Fibroblast of villous mesenchyme (primary cell): ENCODE data around the gene FHOD3. TPM values are rescaled to one million over a fixed set of nuclear protein-coding genes. Genes with fewer than 3 reads are reported as not detected.

Experiments
- DNase-seq: peaks from one replicate; pipeline ENCODE4 v3.0.0-alpha.2; 2010; ENCODE audit warnings: low read depth
- H3K4me3 ChIP-seq: 2 replicates; pipeline ENCODE4 v1.5.1; 2011; ENCODE audit warnings: low read depth, mild to moderate bottlenecking, low read length
- total RNA-seq: library from RNA; depleted of rRNA; stranded (reverse); fragments of >200 nt; gene quantifications from 2 replicates; pipeline ENCODE4 v1.2.3, GENCODE V29; 2012
- TF ChIP-seq, protein P1 (sequence below): IDR thresholded peaks from 2 replicates; pipeline ENCODE4 v1.5.1; 2012; ENCODE audit warnings: low read depth, mild to moderate bottlenecking, low read length; ENCODE audit not compliant: insufficient read depth

Gene FHOD3
- total RNA-seq, 1 donor: 5.2 TPM

DNA sequence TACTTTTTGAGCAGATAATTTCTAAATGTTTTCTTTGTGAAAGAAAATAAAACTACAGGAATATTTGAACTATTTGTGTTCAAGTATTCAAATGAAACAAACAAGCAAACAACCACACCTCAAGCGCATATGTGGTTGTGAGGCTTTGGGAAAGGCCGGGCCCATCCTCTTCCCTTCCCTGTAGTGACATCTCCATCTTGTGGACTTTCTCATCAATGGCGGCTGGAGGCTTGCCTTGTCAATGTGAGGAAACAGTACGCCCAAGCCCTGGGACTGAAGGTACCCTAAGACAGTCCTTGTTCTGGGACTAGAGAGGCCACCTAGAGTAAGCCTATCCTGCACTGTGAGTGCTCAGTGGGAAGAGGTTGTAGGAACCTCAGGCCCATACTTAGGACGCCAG lies 364.5 kb downstream of the FHOD3 start:
- DNase-seq: peak; percentile 26
- H3K4me3 ChIP-seq: no peak overlapping the region
- TF ChIP-seq, protein P1, sequence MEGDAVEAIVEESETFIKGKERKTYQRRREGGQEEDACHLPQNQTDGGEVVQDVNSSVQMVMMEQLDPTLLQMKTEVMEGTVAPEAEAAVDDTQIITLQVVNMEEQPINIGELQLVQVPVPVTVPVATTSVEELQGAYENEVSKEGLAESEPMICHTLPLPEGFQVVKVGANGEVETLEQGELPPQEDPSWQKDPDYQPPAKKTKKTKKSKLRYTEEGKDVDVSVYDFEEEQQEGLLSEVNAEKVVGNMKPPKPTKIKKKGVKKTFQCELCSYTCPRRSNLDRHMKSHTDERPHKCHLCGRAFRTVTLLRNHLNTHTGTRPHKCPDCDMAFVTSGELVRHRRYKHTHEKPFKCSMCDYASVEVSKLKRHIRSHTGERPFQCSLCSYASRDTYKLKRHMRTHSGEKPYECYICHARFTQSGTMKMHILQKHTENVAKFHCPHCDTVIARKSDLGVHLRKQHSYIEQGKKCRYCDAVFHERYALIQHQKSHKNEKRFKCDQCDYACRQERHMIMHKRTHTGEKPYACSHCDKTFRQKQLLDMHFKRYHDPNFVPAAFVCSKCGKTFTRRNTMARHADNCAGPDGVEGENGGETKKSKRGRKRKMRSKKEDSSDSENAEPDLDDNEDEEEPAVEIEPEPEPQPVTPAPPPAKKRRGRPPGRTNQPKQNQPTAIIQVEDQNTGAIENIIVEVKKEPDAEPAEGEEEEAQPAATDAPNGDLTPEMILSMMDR: peak; percentile 42

DNA sequence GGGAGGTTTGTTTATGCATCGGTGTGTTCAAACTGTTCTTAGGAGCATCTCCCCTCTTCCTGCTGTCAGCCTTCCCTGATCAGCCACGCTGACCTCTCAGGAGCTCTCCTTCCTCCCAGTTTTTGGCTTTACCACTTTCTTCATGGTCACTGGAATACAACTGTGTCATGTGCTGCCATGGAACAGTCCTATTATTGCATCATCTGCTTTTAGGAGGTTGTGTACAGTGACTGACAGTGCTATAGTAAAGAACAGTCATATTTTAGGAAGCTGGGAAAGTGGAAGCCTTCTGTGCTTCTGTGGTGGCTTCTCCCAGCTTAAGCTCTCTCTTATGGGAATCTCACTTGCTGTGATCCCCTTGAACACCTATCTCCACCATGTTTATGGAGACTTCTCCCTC lies 365.8 kb downstream of the FHOD3 start:
- peak; percentile 3 for DNase-seq
- H3K4me3 ChIP-seq: no peak overlapping the region
- TF ChIP-seq, protein P1: no peak

DNA sequence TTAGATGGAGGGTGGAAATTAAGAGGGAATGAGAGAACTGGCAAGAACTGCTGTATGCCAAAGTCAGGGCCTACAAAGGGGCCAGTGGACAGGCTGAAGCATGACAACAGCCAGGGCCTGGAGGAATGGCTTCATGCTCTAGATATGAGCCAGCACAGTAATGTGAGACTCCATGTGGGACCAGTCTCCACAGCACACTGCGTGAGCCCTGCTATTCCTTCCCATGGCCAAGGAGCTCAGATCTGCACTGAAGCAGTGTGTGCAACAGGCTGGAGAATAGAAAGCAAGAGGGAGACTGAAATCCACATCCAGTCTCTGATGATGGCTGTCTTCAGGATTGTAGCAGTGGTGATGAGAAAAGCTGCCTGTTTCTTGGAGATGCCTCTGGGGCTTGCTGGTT lies 368.4 kb downstream of the FHOD3 start:
- TF ChIP-seq, protein P1: no peak
- DNase-seq: no peak
- H3K4me3 ChIP-seq: no peak overlapping the region

DNA sequence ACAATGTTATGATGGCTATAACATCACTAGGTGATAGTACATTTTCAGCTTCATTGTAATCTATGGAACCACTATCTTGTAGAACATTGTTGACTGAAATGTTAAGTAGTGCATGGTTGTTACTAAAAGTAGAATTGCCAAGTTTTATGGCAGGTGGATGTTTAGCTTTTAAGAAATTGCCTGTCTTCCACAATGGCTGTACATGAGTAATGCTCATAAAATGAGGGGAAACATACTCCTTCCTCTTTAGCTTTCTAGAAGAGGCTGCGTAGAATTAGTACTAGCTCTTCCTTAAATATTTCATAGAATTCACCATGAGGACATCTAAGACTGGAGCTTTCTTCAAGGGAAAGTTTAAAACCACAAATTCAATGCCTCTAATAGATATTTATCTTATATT lies 370.3 kb downstream of the FHOD3 start:
- TF ChIP-seq, protein P1: no peak

DNA sequence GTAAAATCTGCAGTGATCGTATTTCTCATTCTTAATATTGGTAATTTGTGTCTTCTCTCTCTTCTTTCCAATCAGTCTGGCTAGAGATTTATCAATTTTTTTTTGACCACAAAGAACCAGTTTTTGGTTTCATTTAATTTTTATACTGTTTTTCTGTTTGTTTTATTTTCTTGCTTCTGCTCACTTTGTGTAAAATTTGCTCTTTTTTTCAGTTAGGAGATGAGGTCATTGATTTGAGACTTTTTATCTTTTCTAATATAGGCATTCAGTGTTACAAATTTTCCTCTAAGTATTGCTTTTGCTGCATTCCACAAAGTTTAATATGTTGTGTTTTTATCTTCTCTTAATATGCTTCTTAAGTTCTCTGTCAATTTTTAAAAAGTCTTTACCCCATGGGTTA lies 370.8 kb downstream of the FHOD3 start:
- TF ChIP-seq, protein P1: no peak
- no peak overlapping the region for H3K4me3 ChIP-seq
- DNase-seq: no peak

More for the DNA sequence above, 370.3 kb downstream of the FHOD3 start:
- H3K4me3 ChIP-seq: no peak overlapping the region
- DNase-seq: no peak

DNA sequence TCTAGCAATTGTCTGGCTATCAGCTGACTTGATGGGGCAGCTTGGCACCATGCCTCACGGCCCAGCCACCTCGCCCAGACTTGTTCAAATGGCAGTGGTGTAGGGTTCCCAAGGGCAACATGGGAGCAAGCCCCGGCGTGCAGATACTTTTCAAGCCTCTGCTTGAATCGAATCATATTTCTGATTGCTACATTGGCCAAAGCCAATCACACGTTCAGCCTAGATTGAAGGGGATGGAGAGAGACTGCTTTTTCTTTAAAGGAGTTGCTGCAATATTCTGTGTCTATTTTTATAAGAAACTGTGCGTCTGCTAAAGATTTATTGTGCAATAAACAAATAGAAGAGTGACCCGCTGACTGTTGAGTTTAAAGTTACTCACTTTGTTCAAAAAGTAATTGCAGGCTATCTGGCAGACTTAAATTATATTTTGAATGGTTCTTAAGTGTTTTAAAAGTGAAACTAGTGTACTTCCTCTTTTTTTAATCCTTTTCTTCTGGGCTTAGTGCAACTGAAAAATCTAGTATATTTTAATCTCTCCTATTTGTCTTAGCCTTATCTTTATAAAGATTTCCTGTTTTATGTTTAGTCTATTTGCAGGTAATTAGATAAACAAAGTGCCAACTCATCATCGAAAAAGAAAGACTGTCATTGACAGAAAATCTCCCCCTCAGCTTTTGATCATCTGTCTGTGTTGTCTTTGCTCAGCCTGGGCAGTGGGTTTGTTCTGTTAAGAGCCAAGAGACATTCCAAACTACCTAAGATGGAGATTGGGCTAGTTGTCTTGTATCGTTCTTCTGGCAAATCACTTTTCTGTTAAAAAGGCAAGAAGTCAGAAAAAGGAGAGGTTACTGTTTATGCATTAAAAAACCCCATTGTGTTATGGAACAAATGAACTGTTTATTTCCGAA lies 375.2 kb downstream of the FHOD3 start:
- peak overlapping the region; percentile 7 for H3K4me3 ChIP-seq
- DNase-seq: peak; percentile 42

More for the DNA sequence above, 375.2 kb downstream of the FHOD3 start:
- TF ChIP-seq, protein P1: no peak
